ENCODE data around the gene COX8A.

- no peak for TF ChIP-seq CTCF (IDR thresholded peaks at IDR 0.05)
- TF ChIP-seq POLR2A (IDR thresholded peaks at IDR 0.05): no peak
- no peak for TF ChIP-seq POLR2AphosphoS5 (IDR thresholded peaks at IDR 0.05)
These were observed 41.0 kb upstream of the COX8A start for GRCh38 chr11:63933459-63933858.

All from breast epithelium (tissue), 3 donors.